Stimulated activated CD8-positive, alpha-beta memory T cell treated with anti-CD3 and anti-CD28 coated beads, Interleukin-15, amount 100 ng/mL, for 48 hours (primary cell): ENCODE results near the gene PTGS1.

ENCODE experiments used
- DNase-seq, 2 donors: peaks; one replicate each; pipeline ENCODE4 v3.0.0-alpha.2; 2020; ENCODE audit warnings: low read depth in 2 of 2

The PTGS1 gene

DNA sequence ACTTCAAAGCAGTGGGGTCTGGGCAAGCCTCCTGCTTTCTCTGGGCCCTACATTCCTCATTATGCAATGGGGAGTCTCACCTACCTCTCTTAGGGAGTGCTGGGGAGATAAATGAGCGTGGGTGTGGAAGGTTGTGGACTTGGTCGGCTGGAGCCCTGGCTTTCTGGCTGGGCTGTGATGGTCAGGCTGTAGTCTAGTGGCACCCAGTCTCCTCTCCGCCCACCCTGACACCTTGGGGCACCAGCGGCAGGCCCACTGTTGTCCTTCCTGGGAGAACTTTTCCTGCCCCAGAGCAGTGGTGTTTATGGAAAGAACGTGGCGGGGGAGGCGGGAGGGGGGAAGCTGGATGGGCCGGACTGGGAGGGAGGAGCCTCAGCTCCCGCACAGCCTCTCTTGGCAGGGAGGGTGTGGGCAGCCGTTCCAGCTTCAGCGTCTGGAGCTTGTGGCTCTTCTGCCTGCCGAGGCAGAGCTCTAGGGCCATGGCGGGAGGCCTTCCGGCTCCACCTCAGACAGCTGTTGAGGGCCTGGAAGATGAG is 4.1 kb downstream of the PTGS1 start:
- no peak for DNase-seq

DNA sequence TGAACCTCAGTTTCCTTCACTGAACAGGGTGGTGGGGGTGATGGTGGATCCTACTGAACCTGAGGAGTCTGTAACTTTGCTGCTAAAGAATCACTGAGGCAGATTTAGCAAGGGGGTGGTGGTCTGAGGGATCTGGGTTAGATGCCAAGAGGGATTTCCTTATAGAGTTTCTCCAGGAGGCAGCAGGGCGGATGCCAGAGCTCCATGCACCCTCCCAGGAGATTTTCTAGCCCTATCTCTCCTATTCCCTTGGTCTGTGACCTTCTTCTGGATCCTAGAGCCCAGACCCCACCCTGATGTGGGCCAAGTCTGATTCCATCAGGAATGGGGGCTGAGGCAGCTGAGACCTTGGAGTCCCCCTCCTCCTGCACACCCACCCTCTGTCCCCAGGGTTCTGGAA is 6.0 kb downstream of the PTGS1 start:
- DNase-seq: no peak

DNA sequence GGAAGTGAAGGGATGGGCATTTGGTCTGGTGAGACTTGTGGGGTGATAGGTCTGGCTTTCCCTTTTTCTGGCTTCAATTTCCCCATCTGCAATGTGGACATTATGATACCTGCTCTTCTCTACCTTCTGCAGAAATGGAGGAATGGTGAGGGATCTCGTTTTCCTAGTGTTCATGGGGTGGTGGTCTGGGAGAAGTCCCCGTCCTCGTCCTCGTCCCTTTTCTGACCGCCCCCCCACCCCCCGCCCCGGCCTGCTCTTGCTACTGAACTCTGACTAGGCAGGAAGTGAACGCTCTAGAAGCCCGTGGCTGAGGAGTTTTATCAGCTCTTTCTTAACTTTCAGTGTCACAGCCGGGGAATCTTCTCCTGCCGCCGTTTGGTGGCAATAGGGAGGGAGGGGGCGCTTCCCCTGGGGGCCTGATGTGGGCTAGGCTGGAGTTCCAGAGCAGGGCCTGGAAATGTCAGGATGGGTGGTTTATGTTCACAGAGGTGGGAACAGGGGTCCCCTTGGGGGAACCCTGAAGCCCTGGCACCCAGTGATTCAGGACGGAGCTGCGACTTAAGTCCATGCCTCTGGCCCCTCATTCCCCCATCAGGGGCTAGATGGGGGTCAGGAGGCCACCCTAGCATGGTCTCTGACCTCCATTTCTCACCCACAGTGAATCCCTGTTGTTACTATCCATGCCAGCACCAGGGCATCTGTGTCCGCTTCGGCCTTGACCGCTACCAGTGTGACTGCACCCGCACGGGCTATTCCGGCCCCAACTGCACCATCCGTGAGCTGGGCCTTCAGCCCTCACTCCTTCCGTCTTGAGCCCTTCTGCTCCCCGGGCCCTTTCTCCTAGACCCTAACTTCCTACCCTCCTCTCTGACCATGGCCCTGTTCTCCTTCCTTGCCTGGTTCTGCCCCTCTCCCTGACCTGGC is 6.7 kb downstream of the PTGS1 start:
- DNase-seq: no peak

DNA sequence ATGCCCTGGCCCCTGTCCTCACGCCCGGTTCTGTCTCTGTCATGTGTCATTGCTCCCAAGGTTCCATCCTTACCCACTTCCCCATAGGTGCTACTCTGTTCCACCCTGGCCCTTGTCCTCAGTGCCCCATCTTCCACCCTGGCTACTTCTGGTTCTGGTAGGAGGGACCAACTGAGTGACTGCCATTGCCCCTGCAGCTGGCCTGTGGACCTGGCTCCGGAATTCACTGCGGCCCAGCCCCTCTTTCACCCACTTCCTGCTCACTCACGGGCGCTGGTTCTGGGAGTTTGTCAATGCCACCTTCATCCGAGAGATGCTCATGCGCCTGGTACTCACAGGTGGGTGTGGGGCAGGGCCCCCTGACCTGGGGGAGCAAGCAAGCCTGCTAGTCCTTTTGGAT is 7.4 kb downstream of the PTGS1 start:
- no peak for DNase-seq

DNA sequence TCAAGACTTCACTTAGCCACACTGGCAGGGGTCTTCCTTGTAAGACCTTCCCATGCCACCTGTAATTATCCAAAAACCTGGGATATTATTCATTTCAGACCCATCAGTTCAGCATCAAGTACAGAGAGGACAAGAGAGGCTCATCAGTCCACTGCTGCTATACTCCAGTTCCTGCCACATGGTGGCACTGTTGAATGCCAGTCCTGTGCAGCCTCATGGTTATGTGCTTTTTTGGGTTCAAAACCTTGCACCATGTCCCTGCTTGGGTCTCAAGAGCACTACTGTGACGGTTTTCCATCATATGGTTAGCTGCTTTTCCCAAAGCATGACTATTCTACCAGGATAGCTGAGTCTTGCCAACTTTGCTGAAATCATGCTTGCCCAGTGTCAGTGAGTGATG is 8.5 kb downstream of the PTGS1 start:
- DNase-seq: no peak

DNA sequence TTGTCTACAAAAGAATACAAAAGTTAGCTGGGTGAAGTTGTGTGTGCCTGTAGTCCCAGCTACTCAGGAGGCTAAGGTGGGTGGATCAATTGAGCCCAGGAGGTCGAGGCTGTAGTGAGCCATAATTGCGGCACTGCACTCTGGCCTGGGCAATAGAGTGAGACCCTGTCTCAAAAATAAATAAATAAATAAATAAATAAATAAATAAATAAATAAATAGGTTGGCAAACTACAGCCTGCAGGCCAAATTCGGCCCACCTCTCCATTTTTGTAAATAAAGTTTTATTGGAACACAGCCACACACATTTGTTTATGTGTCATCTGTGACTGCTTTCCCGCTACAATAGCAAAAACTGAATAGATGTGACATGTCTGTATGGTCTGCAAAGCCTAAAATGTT is 9.5 kb downstream of the PTGS1 start:
- DNase-seq: no peak

DNA sequence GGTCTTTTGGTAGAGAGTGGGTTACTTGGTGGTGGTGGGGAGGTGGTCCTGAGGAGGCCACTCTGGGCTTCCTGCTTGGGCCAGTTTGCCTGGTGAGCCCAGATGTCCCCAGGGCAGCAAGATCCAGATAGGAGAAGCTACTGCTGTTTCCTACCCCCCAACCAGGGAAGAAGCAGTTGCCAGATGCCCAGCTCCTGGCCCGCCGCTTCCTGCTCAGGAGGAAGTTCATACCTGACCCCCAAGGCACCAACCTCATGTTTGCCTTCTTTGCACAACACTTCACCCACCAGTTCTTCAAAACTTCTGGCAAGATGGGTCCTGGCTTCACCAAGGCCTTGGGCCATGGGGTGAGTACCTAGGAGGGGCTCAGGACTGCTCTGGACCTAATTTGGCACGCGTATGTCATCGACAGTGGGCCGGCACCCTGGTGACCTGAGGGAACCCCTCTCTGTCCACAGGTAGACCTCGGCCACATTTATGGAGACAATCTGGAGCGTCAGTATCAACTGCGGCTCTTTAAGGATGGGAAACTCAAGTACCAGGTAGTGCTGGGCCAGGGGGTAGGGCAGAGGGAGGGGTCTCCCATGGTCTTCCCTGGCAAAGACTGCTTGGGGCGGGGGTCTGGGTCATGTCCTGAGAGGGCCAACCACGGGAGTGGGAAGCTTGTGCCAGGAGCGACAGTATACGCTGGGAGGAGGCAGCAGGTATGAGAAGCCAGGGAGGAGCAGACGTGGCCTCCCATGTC is 10.6 kb downstream of the PTGS1 start:
- no peak for DNase-seq

DNA sequence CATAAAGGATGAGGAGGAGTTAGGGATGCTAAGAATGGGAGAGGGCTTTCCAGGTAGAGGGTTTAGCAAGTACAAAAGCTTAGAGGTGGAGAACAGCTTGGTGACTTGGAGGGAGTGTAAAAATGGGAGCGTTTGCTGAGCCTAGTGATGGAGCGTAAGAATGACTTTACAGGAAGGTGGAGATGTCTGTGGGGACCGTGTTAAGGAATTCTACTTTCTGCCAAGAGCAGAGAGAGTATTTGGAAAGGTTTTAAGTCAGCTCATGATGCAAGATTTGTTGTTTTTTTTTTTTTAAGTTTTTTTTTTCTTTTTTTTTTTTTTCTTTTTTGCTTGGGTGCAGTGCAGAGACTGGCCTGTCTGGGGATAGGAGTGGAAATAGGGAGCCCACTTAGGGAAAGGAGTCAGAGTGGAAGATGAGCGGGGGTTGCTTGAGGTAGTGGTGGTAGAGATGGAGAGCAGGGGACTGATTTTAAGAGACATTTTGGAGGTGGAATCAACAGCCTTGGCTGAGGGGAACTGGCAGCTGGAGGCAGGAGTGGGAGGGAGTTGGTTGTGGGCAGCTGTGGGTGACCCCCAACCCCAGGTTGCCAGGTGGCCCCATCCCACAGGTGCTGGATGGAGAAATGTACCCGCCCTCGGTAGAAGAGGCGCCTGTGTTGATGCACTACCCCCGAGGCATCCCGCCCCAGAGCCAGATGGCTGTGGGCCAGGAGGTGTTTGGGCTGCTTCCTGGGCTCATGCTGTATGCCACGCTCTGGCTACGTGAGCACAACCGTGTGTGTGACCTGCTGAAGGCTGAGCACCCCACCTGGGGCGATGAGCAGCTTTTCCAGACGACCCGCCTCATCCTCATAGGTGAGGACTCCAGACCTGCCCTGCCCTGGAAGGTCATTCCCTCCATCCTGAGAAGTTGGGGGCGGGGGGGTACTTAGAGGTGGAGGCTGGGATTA is 12.4 kb downstream of the PTGS1 start:
- DNase-seq: no peak

DNA sequence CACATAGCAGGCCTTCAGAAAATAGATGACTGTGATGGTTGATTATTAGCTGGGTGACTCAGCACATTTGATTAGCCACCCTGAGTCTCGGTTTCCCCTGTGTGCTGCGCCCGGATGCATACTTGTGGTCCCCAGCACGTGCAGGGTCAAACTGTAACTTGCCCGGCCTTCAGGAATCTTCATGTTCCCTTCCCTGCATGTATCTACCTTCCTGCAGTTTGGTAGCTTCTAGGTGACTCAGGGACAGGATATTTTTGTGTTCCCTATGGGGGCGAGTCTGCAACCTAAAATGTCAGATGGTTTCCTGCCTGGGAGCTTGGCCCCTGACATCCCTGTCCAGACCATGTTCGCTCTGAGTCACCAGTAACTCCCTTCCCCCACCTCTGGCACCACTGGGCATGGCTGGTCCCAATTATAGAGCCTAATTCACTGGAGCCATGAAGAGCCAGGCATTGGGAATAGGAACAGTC is 13.2 kb downstream of the PTGS1 start:
- DNase-seq: no peak

DNA sequence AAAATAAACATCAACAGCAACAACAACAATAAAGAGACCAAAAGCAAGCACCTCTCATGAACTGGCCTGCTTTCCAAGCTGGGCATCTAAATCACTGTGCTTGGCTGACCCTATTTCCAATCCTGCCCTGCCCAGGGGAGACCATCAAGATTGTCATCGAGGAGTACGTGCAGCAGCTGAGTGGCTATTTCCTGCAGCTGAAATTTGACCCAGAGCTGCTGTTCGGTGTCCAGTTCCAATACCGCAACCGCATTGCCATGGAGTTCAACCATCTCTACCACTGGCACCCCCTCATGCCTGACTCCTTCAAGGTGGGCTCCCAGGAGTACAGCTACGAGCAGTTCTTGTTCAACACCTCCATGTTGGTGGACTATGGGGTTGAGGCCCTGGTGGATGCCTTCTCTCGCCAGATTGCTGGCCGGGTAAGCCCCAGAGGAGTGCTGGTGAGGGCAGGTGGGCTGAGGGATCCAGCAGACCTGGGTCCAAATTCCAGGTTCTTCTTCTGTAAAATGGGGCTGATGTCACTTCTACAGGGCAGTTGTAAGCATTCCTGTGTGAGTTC is 15.6 kb downstream of the PTGS1 start:
- DNase-seq: no peak

DNA sequence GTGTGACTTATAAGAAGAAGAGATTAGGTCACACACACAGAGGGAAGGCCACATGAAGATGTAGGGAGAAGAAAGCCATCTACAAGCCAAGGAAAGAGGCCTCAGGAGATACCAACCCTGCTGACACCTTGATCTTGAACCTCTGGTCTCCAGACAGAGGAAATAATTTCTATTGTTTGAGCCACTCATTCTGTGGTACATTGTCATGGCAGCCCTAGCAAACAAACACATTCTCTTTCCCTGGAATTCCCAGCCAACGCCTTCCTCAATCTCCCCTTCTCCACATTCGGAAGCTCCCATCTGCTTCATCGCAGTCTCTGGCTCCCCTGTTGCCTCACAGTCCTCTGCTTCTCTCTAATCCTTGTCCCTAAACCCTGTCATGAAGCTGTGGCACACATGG is 16.7 kb downstream of the PTGS1 start:
- DNase-seq: no peak

DNA sequence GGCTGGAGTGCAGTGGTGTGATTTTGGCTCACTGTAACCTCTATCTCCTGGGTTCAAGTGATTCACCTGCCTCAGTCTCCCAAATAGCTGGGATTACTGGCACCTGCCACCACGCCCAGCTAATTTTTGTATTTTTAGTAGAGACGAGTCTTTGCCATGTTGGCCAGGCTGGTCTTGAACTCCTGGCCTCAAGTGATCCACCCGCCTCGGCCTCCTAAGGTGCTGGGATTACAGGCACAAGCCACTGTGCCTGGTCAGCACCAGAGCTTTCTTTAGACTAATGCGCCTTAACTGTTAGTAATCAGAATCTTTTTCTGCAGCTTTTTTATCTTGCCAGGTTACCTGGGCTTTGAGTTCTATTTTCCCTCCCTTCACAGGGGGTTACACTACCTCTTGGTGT is 18.4 kb downstream of the PTGS1 start:
- DNase-seq: no peak

DNA sequence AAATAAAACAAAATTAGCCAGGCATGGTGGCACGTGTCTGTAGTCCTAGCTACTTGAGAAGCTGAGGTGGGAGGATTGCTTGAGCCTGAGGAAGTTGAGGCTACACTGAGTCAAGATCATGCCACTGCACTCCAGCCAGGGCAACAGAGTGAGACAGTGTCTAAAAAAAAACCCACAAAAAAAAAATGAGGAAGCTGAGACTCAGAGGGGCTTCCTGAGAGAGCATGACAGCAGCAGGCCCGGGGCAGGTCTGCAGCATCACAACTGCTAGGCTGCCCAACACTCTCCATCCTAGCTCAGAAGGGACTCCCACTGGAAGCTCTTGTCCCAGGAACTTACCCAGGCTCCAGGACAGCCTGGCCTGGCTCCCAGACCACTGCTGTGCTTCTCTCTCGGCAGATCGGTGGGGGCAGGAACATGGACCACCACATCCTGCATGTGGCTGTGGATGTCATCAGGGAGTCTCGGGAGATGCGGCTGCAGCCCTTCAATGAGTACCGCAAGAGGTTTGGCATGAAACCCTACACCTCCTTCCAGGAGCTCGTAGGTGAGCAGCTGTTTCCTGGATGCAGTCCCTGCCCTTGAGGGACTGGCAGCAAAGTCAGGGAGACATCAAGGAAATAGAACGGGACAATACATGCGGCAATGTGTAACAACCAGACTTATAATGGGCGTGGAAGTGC is 19.1 kb downstream of the PTGS1 start:
- DNase-seq: no peak

DNA sequence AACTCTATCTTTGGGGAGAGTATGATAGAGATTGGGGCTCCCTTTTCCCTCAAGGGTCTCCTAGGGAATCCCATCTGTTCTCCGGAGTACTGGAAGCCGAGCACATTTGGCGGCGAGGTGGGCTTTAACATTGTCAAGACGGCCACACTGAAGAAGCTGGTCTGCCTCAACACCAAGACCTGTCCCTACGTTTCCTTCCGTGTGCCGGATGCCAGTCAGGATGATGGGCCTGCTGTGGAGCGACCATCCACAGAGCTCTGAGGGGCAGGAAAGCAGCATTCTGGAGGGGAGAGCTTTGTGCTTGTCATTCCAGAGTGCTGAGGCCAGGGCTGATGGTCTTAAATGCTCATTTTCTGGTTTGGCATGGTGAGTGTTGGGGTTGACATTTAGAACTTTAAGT is 21.5 kb downstream of the PTGS1 start:
- no peak for DNase-seq

DNA sequence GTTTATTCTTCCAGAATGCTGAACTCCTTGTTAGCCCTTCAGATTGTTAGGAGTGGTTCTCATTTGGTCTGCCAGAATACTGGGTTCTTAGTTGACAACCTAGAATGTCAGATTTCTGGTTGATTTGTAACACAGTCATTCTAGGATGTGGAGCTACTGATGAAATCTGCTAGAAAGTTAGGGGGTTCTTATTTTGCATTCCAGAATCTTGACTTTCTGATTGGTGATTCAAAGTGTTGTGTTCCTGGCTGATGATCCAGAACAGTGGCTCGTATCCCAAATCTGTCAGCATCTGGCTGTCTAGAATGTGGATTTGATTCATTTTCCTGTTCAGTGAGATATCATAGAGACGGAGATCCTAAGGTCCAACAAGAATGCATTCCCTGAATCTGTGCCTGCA is 21.9 kb downstream of the PTGS1 start:
- DNase-seq: no peak

DNA sequence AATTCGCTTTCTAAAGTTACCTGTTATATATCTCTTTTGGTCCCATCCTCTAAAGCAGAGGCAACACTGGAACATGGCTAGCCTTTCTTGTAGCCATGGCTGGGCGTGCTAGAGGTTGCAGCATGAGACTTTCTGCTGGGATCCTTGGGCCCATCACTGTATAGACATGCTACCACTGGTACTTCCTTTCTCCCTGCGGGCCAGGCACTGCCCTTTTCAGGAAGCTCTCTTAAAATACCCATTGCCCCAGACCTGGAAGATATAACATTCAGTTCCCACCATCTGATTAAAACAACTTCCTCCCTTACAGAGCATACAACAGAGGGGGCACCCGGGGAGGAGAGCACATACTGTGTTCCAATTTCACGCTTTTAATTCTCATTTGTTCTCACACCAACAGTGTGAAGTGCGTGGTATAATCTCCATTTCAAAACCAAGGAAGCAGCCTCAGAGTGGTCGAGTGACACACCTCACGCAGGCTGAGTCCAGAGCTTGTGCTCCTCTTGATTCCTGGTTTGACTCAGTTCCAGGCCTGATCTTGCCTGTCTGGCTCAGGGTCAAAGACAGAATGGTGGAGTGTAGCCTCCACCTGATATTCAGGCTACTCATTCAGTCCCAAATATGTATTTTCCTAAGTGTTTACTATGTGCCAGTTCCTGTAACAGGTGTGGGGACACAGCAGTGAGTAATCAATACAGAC is 22.6 kb downstream of the PTGS1 start:
- no peak for DNase-seq

DNA sequence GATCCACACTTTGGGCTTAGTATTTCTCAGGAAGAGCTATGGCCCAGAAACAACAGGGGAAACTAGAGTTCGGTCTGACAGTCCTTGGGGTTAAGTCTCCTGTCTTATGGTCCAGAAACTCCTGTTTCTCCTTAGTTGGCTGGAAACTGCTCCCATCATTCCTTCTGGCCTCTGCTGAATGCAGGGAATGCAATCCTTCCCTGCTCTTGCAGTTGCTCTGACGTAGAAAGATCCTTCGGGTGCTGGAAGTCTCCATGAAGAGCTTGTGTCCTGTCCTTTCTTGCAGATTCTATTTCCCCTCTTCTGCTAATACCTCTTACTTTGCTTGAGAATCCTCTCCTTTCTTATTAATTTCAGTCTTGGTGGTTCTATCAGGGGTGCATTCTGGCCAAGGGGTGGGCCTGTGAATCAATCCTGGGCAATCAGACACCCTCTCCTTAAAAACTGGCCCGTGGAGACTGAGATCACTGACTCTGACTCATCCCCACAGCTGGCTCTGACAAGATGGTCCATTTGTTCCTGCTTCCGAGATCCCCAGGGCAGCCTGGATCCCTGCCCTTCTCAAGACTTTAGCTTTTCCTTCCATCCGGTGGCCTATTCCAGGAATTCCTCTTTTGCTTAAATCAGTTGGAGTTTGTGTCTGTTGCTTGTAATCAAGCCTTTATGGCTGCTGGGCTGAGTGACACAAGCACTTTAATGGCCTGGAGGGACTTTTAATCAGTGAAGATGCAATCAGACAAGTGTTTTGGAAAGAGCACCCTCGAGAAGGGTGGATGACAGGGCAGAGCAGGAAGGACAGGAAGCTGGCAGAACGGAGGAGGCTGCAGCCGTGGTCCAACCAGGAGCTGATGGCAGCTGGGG is 23.7 kb downstream of the PTGS1 start:
- DNase-seq: no peak

DNA sequence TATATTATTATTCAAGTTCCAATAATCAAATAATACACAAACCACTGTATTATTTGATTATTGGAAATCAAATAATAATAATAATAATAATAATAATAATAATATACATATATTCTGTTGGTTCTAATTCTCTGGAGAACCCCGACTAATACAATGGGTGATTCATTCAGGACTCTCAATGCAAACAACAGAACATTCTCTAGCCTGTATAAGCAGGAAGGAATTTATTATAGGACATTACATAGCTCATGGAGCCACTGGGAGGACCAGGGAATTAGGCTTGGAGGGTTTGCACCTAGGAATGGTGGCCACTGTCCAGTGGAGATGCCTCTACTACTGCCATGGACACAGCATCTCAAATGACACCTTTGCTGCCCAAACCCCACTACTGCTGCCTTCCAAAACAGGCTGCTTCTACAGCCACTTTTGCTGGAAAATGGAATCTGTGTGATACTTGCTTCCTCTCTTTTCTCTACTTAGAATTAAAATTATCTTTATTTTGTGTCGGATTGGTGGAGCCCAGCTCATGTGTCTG is 25.9 kb downstream of the PTGS1 start:
- no peak for DNase-seq

DNA sequence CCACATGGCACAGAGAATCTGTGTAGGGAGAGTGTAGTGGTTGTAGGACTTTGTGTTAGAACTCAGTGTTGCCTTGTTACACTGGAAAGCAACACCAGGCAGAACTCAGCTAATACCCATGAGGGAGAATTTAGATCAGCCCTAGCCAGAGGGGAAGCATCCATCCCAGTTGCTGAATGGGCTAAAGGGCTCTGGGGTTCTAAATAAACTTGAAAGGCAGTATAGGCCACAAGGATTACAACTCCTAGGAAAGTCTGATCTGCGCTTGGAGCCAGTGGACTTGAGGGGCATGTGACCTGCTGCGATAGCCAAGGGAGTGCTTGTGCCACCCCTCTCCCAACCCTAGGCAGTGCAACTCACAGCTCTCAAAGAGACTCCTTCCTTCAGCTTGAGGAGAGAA is 26.9 kb downstream of the PTGS1 start:
- DNase-seq: no peak
